Kidney (tissue), 14 donors: Measurements from ENCODE around the gene MYH1. TPM values are rescaled to one million over a fixed set of nuclear protein-coding genes. Genes with fewer than 3 reads are reported as not detected.

Experiments
- DNase-seq, 5 donors: peaks; one replicate each; pipeline ENCODE4 v3.0.0-alpha.2; 2013 to 2020
- FAIRE-seq: peaks from 2 replicates; lab custom pipeline; 2012; peaks lifted over from hg19 to GRCh38; lab: Jason Lieb, UNC
- H3K27ac ChIP-seq, 2 donors: one replicate each; pipeline ENCODE4 v1.7.0; 2013; ENCODE audit warnings: low read depth in 2 of 2, low read length in 2 of 2, inconsistent platforms in 1 of 2
- H3K27me3 ChIP-seq: one replicate; pipeline ENCODE4 v1.7.1; 2013; ENCODE audit warnings: low read length, inconsistent platforms; ENCODE audit not compliant: control insufficient read depth, insufficient read depth
- H3K36me3 ChIP-seq, 3 donors: one replicate each; pipeline versions ENCODE4 v1.7.0 to v1.7.1; 2013; ENCODE audit warnings: low read length in 3 of 3, control low read depth in 1 of 3, inconsistent platforms in 1 of 3; ENCODE audit not compliant: insufficient read depth in 3 of 3, control insufficient read depth in 2 of 3
- H3K4me1 ChIP-seq, 3 donors: one replicate each; pipeline versions ENCODE4 v1.7.0 to v1.7.1; 2013; ENCODE audit warnings: low read length in 3 of 3, inconsistent platforms in 1 of 3, low read depth in 1 of 3; ENCODE audit not compliant: control insufficient read depth in 2 of 3, insufficient read depth in 2 of 3
- H3K4me3 ChIP-seq, 3 donors: one replicate each; pipeline versions ENCODE4 v1.7.0 to v1.8.1; 2013; ENCODE audit warnings: low read length in 3 of 3, control low read depth in 1 of 3, inconsistent platforms in 1 of 3
- H3K9ac ChIP-seq, 3 donors: one replicate each; pipeline versions ENCODE4 v1.7.0 to v1.7.1; 2013; ENCODE audit warnings: low read length in 3 of 3, control low read depth in 1 of 3, inconsistent platforms in 1 of 3
- H3K9me3 ChIP-seq, 3 donors: one replicate each; pipeline versions ENCODE4 v1.7.0 to v1.7.1; 2013; ENCODE audit warnings: low read length in 3 of 3, control low read depth in 1 of 3, inconsistent platforms in 1 of 3; ENCODE audit not compliant: control insufficient read depth in 2 of 3, insufficient read depth in 1 of 3
- CTCF ChIP-seq: IDR thresholded peaks from 3 replicates; pipeline ENCODE4 v1.5.1; 2012; ENCODE audit warnings: mild to moderate bottlenecking, moderate library complexity, borderline replicate concordance; ENCODE audit not compliant: insufficient read depth; ENCODE audit errors: extremely low read depth
- intact Hi-C: fragments of 100-400 bp; cut with DNase I; formaldehyde crosslinking; loops from one replicate; pipeline ENCODE4 v1.11.1; 2022
- polyA plus RNA-seq: library from polyadenylated mRNA; stranded (reverse); fragments of 350-450 nt; fragmentation: Illumina TruSeq; extraction: RNeasy Lipid Tissue Mini Kit (QIAGEN cat#74804); gene quantifications from one replicate; pipeline ENCODE4 v1.2.3, GENCODE V29; 2014; ENCODE audit warnings: low read depth, low replicate concordance; ENCODE audit not compliant: insufficient read depth
- total RNA-seq: library from RNA; stranded (reverse); fragmentation: NEBNext Ultra II Directional; extraction: Animal tissue kit (Norgen Biotek cat#: 25700); gene quantifications from one replicate; pipeline ENCODE4 v1.2.1, GENCODE V29; 2021
- donor health status: control.
- donor health status: control.
- donor health status: control.
- donor health status: control.
- donor health status: control.
- donor health status: DM: yes; HTN: yes; CAD: no.
- donor health status: Normal renal cell carcinoma (clear cell type).

Gene MYH1
- total and polyA plus RNA-seq, 2 donors from 2014 or later = not detected

DNA sequence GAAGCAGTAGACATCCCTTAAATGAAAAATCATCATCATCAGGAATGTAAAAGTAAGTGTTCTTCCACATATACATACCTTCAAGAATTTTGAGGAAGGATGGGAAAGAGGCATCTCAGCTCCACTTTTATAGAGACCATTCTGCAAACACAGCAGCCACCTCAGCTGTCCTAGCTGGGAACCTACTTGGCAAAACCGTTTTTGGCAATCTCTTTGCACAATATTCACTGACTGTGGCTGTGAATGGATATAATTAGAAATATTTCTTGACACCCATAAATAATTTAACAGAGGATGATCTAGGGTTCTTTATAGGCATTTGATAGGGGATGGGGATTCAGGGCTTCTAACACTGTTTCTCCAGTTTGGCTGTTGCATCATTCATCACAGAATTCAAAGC lies 48.9 kb downstream of the MYH1 start, which contains the start of gene MYH4:
MYH4 (minus strand) TSS at position 101 of the 400 bp plus-strand sequence. CDS start 2,814 bp downstream, outside the sequence.
- no peak for TF ChIP-seq CTCF

DNA sequence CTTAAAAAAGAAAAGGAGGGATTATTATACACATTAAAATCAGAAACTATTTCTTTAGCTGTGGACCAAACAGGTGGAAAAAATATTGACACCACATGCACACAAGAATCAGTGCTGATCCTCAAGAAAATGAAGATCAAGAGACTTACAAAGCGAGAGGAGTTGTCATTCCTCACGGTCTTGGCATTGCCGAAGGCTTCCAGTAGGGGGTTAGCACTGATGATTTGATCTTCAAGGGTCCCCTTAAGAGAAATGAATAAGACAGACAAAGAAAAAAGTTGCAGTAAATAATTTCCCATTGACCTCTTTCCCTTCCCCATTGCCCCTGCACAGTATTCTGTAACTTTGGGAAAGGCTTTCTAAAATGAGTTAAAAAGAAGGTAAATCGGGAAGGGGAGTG lies 54.9 kb downstream of the MYH1 start:
- Histone ChIP-seq H3K4me1 (no peaks in the 10 kb centered on the region), H3K36me3 (no peaks in the 10 kb centered on the region), H3K4me3 (no peak overlapping the region), H3K27me3 (no peaks in the 10 kb centered on the region), H3K9me3 (no peaks in the 10 kb centered on the region), H3K9ac (no peak overlapping the region), H3K27ac (no peak overlapping the region)
- no peak for TF ChIP-seq CTCF
- DNase-seq (no peak), FAIRE-seq (no peak)
- intact Hi-C loops = no loop called here

More for the DNA sequence above, 48.9 kb downstream of the MYH1 start, which contains the start of gene MYH4:
- Histone ChIP-seq H3K4me3 (no peak within 1 kb of the TSS), H3K4me1 (no peaks in the 10 kb centered on the region), H3K27ac (no peak within 1 kb of the TSS), H3K27me3 (no peaks in the 10 kb centered on the region), H3K36me3 (no peaks in the 10 kb centered on the region), H3K9ac (no peak within 1 kb of the TSS), H3K9me3 (no peaks in the 10 kb centered on the region)
- intact Hi-C loops = no loop called here
- no peak for DNase-seq
- FAIRE-seq = no peak

GRCh38 chr17:10460062-10460461 lies 58.3 kb downstream of the MYH1 start:
- DNase-seq (no peak), FAIRE-seq (no peak)
- no peak overlapping the region for H3K4me3 ChIP-seq
- intact Hi-C loops = no loop called here
- H3K27ac ChIP-seq = no peak overlapping the region
- H3K9me3 ChIP-seq = no peaks in the 10 kb centered on the region
- no peaks in the 10 kb centered on the region for H3K4me1 ChIP-seq
- H3K36me3 ChIP-seq = no peaks in the 10 kb centered on the region
- H3K27me3 ChIP-seq = no peaks in the 10 kb centered on the region
- no peak overlapping the region for H3K9ac ChIP-seq
- no peak for TF ChIP-seq CTCF

- intact Hi-C loops = no loop called here
- H3K9me3 ChIP-seq = no peaks in the 10 kb centered on the region
- H3K27me3 ChIP-seq = no peaks in the 10 kb centered on the region
- no peak overlapping the region for H3K9ac ChIP-seq
- no peak overlapping the region for H3K27ac ChIP-seq
- no peak overlapping the region for H3K4me3 ChIP-seq
- no peak for FAIRE-seq
- DNase-seq = peak in 2 of 5 donors; percentile 66 to 76
- H3K36me3 ChIP-seq = no peaks in the 10 kb centered on the region
- H3K4me1 ChIP-seq = no peaks in the 10 kb centered on the region
- no peak for TF ChIP-seq CTCF
Observed at GRCh38 chr17:10458701-10459100, 59.6 kb downstream of the MYH1 start.
